ENCODE results near the gene PREX1.

Gene PREX1

GRCh38 chr20:48629960-48630315 lies 197.9 kb downstream of the PREX1 start:
- DNase-seq, result no peak

DNA sequence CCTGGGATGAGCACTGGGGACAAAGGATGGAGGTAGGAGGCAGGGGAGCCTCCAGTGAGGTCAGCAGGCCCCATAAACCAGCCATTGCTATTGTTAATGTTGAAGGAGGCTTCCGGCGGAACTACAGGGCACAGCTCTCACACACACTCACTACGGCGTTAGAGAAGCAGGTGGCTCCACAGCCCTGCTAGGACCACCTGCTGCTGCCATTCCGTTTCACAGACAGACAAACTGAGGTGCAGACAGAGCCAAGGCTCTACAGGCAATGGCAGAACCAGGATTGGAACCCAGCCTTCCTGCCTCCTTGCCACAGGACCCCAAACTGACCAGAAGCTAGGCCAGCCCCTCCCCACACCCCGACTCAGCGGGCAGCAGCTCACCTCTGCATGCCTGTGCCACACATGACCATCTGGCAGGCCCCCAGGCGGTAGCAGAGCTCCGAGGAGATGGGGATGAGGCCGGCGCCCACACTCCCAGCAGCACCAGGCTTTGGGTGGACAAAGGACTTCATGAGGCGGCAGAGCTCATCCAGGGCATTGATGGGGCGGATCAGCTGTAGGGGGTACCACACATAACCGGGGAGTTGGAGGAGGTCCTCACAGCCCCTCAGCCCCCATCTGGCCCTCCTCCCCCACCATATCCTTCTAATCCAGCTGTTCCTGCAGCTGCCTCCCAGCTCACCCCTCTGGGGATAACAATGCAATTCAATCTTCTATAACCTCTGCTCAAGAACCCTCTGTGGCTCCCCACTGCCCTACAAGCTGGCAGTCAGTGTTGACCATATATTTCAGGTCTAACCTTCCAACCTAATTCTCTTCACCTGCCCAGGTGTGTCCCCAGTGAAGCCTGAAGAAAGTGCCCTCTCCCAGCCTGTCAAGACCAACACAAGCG lies 198.5 kb downstream of the PREX1 start:
- no peak for DNase-seq

- DNase-seq, result no peak
These were observed 200.1 kb downstream of the PREX1 start for GRCh38 chr20:48627737-48628128.

DNA sequence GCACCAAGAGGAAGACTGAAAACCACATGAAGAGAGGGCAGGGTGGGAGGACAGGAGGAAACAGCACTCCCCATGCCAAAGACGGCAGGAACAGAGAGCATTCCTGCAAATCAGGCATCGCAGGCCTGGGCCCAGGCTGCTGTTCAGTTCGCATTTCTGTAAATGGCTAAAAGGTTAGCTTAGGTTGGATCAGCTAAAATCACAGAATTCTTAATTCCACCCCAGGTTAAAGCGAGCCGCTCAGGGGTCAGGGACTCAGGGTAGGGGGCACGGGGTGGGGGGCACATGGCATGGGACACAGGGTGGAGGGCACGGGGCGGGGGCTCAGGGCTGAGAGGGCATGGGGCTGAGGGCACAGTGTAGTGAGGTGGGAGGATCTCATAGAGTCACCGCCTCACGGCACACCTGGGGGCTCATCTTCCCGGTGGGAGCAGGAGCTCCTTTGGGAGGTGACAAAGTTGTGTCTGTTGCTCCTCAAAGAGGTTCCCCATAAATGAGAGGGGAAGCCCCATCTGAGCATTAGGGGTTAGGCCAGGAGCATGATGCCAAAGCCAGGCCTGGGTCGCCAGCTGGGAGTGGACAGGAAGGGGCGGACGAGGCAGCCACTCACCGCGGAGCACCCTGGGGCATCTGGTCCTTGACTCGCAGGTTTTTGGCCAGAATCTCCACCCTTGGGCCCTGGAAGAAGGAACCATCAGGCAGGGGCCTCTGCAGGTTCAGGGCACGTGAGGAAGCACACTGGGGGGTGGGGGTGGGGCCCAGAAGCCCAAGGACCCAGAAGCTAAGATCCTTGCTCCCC lies 200.7 kb downstream of the PREX1 start:
- DNase-seq, result no peak

DNA sequence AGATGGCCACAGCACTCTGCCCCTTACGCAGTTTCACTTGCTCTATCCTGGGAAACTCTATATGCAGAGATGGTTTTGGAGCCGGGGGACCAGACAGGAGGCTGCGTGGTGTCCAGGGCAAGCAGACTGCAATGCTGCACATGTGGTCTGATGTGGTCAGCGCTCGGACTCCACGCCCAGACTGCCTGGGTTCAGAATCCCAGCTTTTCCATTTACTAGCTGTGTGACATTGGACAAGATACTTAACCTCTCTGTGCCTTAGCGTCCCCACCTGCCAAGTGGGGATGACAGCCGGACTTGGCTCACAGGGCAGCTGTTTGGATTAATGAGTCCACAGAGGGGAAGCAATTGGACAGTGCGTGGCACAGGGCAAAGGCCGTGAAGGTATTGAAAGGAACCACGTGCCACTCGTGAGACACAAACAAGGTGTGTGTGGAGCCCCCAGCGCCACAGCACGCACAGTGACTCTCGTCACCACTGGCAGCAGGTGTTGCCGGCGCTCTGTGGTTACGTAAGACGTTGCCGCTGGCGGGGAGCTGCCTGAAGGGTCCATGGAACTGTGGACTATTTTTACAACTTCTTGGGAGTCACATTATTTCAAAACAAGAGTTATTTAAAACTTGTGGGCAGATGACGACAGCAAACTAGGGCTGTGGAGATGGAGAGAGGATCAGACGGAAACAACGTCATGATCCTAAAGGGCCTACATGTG lies 201.4 kb downstream of the PREX1 start:
- no peak for DNase-seq

- no peak for DNase-seq
These were observed 202.5 kb downstream of the PREX1 start for GRCh38 chr20:48625136-48625900.

- DNase-seq, result no peak
These were observed 203.3 kb downstream of the PREX1 start for GRCh38 chr20:48624315-48625020.

DNA sequence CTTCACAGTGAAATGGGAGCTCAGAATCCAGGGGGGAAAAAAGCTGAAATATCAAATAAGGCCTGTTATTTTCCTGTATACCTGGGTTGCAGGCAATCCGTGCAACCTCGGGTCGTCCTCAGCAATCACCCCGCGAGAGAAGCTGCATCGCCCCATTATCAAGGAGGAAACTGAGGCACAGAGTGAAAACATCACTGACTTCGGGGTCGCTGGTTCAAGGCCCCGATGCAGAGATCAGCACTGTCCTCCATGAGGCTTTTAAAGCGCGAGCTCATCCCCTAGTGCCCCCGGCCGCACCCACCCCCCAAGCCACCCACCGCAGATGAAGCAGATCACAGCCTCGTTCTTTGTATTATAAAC lies 203.9 kb downstream of the PREX1 start:
- no peak for DNase-seq

DNA sequence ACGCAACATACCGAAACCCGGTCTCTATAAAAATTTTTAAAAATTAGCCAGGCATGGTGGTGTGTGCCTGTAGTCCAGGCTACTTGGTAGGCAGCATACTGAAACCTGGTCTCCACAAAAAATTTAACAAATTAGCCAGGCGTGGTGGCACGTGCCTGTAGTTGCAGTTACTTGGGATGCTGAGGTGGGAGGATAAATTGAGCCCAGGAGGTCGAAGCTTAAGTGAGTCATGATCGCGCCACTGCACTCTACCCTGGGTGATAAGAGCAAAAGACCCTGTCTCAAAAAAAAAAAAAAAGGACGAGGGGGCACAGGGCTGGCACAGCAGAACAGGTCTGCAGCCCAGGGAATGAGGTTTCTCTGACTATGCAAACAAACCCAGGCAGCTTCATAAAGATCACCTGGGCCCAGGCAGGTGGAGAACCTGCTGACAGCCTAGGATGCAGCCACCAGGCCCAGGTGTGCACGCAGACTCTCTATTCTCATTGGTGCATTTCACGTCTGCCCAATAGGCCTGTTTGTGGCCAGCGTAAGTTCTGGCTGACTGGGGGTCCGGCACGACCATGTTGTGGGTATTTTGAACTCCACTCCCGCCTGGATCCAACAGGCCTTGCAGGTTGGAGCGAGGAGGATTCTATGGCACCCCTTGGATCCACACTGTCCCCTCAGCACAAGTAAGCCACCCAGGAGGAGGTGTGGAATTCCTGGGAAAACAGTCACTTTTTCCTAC lies 204.5 kb downstream of the PREX1 start:
- peak; percentile 3 for DNase-seq

- no peak for DNase-seq
These were observed 205.4 kb downstream of the PREX1 start for GRCh38 chr20:48622421-48622820.

GRCh38 chr20:48621376-48622078 lies 206.3 kb downstream of the PREX1 start:
- DNase-seq, result no peak

DNA sequence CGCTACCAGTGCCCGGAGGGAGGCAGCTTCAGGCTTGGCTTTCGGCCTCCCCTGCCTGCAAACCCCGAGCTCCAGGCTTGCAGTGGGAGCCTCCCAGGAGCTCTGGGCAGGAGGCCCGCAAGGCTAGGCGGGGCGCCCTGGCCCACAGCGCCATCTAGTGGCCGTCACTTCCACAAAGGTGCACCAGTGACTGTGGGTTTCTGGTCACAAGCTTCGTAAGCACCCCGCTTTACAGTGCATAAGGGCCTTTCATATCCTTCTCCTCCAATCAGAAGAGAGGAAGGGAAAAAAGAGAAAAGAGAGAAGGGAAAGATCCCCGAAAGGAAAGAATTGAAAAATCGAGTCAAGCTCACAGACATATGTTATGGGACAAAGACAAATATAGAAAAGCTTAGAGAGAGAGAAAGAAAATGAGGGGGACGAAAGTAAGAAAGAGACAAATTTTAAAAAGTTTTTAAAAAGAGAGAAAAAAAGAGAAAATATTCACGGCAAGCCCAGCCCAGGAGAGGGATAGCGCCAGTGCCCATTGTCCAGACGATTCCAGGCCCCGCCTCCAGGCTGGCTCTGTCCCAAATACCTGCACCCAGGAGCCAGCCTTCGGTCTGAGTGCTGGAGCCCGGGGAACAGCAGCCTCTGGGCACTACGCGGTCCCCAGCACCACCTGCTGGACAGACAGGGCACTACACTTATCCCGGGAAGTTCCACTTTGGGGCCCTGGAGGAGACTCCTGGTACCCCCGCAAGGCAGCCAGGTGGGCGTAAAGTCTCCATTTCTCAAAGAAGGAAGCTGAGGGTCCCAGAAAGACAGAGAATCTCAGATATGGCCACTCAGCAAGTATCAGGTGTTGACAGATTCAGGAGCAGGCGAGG lies 207.1 kb downstream of the PREX1 start:
- DNase-seq, result peak; percentile 88

- no peak for DNase-seq
These were observed 207.7 kb downstream of the PREX1 start for GRCh38 chr20:48620154-48620506.

- DNase-seq, result no peak
These were observed 208.4 kb downstream of the PREX1 start for GRCh38 chr20:48619126-48620101.

DNA sequence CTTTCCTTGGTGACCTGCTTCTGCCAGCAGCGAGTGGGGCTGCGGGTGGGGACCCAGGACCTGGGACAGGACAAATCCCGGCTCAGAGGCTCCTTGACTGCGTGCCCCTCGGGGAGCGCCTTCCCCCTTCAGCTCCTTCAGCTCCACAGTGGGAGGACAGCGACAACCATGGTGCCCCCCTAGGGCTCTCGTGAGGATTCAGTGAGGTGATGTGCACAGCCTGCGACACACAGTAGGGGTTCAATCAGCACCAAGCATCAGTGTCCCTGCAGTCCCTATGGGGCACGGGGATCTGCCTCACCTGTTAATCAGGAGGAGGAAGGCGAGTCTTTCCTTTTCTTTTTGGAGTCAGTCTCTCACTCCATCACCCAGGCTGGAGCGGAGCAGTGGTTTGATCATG lies 209.2 kb downstream of the PREX1 start:
- DNase-seq, result no peak

- no peak for DNase-seq
These were observed 209.7 kb downstream of the PREX1 start for GRCh38 chr20:48618052-48618451.

DNA sequence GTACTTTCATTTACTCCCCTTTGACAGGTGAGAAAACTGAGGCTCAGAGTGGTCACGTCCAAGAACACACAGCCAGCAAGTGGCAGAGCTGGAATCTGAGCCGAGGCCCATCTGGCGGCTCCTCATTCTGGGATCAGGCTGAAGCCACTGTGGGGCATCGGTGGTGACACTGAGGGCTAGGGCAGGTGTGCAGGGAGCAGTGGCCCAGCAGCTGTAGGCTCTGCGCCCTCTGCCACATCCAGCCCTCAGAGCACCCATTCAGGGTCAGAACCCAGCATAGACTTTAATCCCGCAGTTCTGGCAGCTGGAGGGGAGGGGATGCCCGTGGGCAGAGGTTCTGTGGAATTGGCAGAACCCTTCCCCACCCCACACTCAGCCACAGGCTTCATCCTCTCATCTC lies 210.3 kb downstream of the PREX1 start:
- no peak for DNase-seq

GRCh38 chr20:48616481-48616880 lies 211.3 kb downstream of the PREX1 start:
- no peak for DNase-seq

DNA sequence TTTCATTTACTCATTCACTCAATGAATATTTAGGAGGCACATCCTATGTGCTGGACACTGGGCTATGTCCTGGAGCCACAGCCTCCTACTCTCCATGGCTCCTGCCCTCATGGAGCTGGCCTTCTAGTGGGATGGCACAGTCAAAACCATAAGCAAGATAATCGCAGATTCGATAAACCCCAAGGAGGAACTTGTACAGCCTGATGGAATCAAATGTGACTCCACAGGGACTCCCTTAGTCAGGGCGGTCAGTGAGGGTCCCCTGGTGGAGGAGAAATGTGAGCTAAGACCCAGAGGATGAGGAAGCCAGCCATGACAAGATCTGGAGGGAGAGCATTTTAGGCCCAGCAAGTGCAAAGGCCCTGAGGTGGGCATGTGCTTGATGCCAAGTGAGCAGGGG lies 211.9 kb downstream of the PREX1 start:
- no peak for DNase-seq

Data from NCI-H510A treated with DMSO at 0.1 percent for 48 hours (cell line).